Measurements from ENCODE around the gene TBL3.
"Not testable (repeated sequence)": the region's sequence is repeated elsewhere in the genome, so short reads cannot be mapped to it uniquely, and the experiment has no call there.

The TBL3 gene

DNA sequence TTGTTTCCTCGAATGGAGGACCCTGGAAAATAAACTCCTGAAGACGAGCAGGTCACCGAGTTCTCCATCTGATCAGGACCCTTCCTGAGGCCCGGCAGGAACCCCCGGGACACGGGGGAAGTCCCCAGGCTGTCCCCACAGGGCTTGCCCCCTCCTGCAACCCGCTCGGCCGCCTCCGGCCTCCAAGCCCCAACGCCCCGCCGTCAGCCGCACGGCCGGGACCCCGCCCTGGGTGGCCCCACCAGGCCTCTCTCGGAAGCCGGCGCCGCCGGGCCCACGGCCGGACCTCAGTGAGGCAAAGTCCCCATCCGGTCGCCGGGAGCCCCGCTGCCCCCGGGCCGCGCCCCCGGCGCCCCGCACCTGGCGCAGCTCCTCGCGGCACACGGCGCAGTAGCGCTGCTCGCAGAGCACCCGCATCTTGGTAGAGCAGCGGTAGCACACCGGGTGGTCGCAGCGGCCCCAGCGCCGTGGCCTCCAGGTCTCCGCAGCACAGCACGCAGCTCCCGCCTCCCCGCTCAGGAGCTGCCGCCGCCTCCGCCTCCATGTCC lies 37.4 kb downstream of the TBL3 start:
- H3K4me3 ChIP-seq: peak overlapping the region; percentile 85
- TF ChIP-seq, protein P1, sequence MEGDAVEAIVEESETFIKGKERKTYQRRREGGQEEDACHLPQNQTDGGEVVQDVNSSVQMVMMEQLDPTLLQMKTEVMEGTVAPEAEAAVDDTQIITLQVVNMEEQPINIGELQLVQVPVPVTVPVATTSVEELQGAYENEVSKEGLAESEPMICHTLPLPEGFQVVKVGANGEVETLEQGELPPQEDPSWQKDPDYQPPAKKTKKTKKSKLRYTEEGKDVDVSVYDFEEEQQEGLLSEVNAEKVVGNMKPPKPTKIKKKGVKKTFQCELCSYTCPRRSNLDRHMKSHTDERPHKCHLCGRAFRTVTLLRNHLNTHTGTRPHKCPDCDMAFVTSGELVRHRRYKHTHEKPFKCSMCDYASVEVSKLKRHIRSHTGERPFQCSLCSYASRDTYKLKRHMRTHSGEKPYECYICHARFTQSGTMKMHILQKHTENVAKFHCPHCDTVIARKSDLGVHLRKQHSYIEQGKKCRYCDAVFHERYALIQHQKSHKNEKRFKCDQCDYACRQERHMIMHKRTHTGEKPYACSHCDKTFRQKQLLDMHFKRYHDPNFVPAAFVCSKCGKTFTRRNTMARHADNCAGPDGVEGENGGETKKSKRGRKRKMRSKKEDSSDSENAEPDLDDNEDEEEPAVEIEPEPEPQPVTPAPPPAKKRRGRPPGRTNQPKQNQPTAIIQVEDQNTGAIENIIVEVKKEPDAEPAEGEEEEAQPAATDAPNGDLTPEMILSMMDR (IDR thresholded peaks at IDR 0.05): no peak
- peak overlapping the region; percentile 21 to 96 for H3K27ac ChIP-seq
- DNase-seq (ENCODE audit: low spot score): no peak

DNA sequence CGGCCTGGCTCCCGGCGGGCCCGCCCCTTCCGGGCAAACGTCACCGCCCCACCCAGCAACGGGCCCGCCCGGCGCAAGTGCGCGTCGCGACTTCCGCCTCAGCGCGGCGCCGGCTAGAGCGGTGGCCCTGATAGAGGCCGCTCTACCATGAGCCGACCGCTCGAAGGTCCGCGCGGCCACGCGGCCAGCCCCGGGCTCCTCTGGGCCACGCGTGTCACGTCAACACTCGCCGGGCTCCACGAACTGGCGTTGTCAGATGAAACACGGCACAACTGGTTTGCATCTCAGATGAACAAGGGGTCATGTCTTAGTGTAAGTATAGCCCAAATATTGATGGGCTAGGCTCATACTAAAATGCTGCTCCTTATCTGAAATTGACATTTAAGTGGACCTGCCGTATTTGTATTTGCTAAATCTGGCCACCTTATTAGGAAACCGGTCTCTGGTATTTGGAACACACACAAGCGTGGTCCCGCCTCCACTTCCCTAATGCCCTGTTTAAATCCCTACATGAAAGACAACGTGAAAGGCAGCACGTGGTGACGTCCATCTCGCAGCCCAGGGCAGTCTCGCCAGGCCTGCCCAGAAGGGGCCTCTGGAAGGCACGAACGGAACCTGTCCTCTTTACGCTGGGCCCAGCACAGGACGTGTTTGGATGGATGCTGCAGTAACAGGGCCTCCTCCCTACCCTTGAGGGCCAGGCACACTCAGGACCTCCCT lies 38.1 kb downstream of the TBL3 start, which contains the start of gene ZNF598:
Gene ZNF598 (minus strand): TSS at position 31 of the 720 bp plus-strand sequence.
- TF ChIP-seq, protein P1 (IDR thresholded peaks at IDR 0.05): no peak
- DNase-seq (ENCODE audit: low spot score): no peak
- peak within 1 kb of the TSS; percentile 85 for H3K4me3 ChIP-seq

DNA sequence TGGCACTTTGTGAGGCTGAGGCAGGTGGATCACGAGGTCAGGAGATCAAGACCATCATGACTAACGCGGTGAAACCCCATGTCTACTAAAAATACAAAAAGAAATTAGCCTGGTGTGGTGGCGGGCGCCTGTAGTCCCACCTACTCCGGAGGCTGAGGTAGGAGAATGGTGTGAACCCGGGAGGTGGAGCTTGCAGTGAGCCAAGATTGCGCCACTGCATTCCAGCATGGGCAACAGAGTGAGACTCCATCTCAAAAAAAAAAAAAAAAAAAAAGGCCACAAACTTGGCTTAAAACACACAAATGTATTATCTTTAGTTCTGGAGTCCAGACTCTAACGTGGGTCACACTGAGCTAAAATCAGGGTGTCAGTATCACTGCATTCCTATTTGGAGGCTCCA lies 39.9 kb downstream of the TBL3 start:
- DNase-seq (ENCODE audit: low spot score); H3K27ac ChIP-seq; H3K4me3 ChIP-seq: not testable (repeated sequence)

More for the DNA sequence above, 38.1 kb downstream of the TBL3 start, which contains the start of gene ZNF598:
- peak within 1 kb of the TSS; percentile 80 to 96 for H3K27ac ChIP-seq

DNA sequence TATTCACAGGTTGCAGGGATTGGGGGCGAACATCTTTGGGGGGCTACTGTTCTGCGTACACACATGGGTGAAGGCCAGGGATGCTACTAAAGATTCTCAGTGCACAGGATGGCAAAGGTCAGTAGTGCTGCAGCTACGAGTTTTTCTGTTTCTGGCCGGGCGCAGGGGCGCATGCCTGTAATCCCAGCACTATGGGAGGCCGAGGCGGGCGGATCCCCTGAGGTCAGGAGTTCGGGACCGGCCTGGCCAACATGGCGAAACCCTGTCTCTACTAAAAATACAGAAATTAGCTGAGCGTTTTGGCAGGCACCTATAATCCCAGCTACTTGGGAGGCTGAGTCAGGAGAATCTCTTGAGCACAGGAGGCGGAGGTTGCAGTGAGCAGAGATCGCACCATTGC lies 41.7 kb downstream of the TBL3 start:
- no peak overlapping the region for H3K4me3 ChIP-seq
- no peak overlapping the region for H3K27ac ChIP-seq
- TF ChIP-seq, protein P1 (IDR thresholded peaks at IDR 0.05): no peak
- DNase-seq (ENCODE audit: low spot score): no peak

DNA sequence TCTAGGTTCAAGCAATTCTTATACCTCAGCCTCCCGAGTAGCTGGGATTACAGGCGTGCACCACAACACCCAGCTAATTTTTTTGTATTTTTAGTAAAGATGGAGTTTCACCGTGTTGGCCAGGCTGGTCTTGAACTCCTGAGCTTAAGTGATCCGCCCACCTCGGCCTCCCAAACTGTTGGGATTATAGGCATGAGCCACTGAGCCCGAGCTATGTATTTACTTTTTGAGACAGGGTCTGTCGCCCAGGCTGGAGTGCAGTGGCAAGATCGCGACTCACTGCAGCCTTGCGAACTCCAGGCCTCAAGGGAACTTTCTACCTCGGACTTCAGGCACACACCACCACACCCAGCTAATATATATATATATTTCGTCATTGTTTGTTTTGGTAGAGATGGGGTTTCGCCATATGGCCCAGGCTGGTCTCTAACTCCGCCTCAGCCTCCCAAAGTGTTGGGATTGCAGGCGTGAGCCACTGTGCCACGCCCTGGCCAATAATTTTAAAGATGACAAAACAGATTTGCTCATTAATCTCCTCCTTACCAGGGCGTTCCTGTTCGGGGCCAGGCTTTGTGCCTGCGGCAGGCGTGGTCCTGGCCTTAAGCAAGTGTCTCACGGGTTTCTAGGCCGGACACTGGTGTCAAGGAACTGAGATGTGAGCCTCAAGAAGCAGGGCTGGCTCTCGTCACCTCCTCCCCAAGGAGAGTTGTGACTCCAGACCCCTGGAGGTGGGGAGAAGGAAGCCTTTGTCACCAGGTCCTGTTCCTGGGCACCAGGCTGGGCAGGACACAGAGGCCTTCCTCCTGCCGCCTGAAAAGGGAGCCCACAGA lies 43.5 kb downstream of the TBL3 start:
- H3K4me3 ChIP-seq: no peak overlapping the region
- TF ChIP-seq, protein P1 (IDR thresholded peaks at IDR 0.05): no peak
- no peak for DNase-seq (ENCODE audit: low spot score)
- no peak overlapping the region for H3K27ac ChIP-seq

DNA sequence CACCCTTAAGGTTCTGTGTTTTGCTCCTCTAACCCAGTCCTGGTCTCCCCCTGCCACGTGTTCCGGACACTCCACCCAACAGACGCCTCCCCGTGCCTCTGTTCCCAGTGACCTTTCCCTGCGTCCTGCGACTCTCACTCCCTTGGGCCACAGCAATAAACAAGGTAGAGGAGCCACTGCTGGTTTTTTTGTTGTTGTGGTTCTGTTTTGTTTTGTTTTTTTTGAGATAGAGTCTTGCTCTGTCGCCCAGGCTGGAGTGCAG lies 44.0 kb downstream of the TBL3 start:
- no peak overlapping the region for H3K4me3 ChIP-seq
- TF ChIP-seq, protein P1 (IDR thresholded peaks at IDR 0.05): no peak
- no peak for DNase-seq (ENCODE audit: low spot score)
- no peak overlapping the region for H3K27ac ChIP-seq

DNA sequence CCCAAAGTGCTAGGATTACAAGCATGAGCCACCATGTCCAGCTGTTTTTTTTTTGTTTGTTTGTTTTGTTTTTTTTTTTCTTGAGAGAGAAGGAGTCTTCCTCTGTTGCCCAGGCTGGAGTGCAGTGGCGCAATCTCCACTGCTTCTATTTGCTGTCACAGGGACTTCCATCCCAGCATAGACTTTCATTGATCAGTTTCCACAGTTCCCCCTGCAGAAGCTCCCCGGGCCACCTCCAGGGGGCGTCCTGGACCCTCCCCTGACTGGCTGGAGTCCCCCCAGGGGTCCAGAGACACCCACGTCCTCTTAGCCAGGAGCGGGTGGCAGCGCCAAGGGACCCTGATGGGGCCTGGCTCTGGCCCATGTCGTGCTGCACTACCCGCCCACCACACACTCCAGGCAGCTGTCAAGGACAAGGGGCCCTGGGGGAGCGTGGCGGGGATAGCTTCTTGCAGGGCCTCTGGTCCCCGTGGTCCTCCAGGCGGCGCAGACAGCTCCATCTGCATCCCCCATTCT lies 44.6 kb downstream of the TBL3 start:
- no peak for DNase-seq (ENCODE audit: low spot score)
- TF ChIP-seq, protein P1 (IDR thresholded peaks at IDR 0.05): no peak
- H3K4me3 ChIP-seq: no peak overlapping the region
- no peak overlapping the region for H3K27ac ChIP-seq

Data from coronary artery (tissue), 2 donors.